GM19324 (cell line): Measurements from ENCODE around the gene MXI1.
A peak's percentile ranks its signal among the peaks of the same experiment; 100 is the strongest.
"Not testable (repeated sequence)": the region's sequence is repeated elsewhere in the genome, so short reads cannot be mapped to it uniquely, and the experiment has no call there.

ENCODE experiments used
- ATAC-seq: cut with Tn5 transposase; IDR thresholded peaks from one replicate; pipeline ENCODE4 v1.9.1; 2021; ENCODE audit warnings: mild to moderate bottlenecking, moderate library complexity; ENCODE audit not compliant: unreplicated experiment, low FRiP score

Gene MXI1

DNA sequence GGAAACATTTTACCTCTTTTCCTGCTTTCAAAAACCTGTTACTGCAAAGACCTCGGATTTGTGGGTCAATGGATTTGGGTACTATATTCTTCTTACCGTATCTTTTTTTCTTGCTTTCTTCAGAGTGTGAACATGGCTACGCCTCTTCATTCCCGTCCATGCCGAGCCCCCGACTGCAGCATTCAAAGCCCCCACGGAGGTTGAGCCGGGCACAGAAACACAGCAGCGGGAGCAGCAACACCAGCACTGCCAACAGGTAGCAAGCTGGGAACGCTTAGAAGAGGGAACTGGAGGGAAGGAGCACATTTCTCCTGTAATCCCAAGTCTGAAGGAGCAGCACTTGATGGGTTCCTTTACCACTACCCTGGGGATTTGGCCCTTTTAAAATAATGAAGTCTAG lies 20.7 kb downstream of the MXI1 start:
- no peak for ATAC-seq

DNA sequence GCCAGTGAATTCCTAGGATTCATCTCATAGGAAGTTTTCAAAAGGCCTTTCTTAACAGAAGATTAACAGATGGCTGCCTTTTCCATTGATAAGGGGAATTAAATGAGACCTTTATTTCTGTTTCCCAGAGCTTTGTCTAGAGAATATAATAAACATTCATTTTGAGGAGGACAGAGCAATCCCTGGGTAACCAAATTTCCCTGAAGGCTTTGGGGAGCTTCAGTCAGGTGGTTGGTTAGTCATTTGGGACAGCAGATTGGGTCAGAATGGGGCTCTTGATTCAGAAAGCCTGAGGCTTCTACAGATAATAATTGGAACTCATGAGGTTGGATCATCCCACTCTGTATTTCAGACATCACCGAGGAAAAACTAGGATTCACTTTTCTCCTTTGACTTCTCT lies 21.8 kb downstream of the MXI1 start:
- no peak for ATAC-seq

- no peak for ATAC-seq
These were observed 26.4 kb downstream of the MXI1 start for GRCh38 chr10:110233846-110234245.

- no peak for ATAC-seq
These were observed 30.6 kb downstream of the MXI1 start for GRCh38 chr10:110237894-110238480.

- ATAC-seq = no peak
These were observed 32.5 kb downstream of the MXI1 start for GRCh38 chr10:110239892-110240291.

DNA sequence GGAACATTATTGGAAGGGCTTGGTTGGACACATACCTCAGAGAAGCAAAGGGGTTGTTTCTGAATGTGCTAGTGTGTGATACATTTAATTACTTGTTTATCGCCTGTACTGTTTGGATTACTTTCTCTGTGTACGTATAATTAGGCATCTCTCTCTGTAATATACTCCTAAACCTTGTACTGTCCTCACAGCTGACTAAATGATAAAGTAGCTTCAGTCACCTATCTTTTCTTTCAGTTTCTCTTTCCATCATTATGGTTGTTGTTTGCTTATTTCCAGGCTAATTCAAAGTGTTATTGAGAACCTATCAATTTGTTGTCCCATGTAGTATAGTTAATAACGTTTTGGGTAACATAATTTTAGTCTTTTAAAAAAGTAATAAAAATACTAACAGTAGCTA lies 34.0 kb downstream of the MXI1 start:
- ATAC-seq = no peak

DNA sequence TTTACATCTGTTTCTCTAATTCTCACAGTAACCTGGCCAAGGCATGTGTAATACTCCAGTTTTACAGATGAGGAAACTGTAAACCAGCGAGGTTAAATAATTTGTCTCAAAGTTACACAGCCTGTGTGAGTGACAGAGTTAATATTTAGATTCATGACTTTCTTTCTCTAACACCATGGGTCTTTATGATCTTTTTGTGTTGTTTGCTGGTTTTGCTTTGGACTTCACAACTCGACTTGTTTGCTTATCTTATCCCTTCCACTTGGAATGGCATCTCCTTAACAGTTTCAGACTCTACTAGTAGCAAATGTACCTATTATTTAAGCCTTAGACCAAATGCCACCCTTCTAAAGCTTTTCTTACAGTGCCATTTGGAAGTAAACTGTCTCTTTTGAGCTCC lies 34.4 kb downstream of the MXI1 start:
- ATAC-seq = no peak

- no peak for ATAC-seq
These were observed 35.1 kb downstream of the MXI1 start for GRCh38 chr10:110242511-110242910.

DNA sequence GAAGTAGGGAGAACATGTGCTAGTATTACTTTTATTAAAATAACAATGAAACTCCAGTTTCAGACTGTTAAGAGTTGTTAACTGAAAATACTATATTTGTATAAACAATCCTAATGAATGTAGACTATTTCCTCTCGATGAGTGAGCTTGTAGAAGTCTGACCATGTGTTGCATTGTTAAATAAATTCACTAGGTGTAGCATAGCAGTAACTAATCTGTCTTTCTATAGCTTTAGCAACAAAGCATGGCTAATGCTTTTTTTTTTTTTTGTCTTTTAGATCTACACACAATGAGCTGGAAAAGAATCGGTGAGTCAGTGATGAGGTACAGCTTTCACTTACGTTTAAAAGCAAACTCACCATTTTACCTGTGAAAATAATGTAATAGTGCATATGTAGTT lies 37.1 kb downstream of the MXI1 start:
- no peak for ATAC-seq

- ATAC-seq = not testable (repeated sequence)
These were observed 40.4 kb downstream of the MXI1 start for GRCh38 chr10:110247833-110248232.

- peak; percentile 58 for ATAC-seq
These were observed 42.1 kb downstream of the MXI1 start for GRCh38 chr10:110249489-110249888.

GRCh38 chr10:110251392-110251791 lies 44.0 kb downstream of the MXI1 start:
- peak; percentile 67 for ATAC-seq

DNA sequence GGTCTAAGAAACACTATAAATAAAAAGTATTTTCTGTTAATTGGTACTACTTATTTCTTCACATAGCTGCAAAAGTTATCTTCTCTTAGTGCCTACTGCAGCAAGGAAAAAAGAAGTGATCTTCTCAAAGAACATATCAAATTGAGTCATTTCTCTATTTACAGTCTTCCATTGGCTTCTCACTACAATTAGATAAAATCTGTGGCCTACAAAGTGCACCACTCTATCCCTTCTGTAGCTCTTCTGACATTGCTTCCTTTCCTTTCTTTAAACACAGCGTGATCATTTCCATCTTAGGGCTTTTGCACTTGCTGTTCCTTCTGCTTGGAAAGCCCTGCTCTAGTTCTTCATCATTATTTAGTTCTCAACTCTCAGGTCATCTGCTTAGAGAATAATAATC lies 44.7 kb downstream of the MXI1 start:
- ATAC-seq = no peak

DNA sequence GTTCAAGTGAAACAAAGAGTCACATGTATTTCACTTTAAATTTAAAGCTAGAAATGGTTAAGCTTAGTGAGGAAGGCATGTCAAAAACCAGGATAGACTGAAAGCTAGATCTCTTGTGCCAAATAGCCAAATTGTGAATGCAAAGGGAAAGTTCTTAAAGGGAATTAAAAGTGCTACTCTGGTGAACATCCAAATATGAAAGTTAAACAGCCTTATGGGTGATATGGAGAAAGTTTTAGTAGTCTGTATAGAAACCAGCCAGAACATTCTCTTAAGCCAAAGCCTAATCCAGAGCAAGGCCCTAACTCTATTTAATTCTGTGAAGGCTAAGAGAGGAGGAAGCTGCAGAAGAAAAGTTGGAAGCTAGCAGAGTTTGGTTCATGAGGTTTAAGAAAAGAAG lies 47.1 kb downstream of the MXI1 start:
- ATAC-seq = no peak

GRCh38 chr10:110258542-110258941 lies 51.1 kb downstream of the MXI1 start:
- no peak for ATAC-seq

DNA sequence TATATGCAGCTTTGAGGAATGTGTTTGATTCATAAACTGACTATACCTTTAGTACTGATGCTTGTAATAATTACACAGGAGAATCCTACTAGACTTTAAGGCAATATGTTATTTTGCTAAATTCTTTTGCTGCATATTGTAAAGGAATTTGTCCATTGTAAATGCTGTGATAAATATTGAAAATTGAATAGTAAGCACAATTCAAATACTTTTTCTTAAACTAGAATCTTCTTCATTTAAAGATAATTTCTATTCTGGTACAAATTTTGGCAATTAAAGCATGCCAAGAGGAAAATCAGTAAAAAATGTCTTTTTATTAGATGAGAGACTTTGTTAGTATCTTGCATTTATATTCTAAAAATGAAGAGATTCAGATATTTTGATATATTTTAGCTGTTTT lies 51.9 kb downstream of the MXI1 start:
- ATAC-seq = no peak

GRCh38 chr10:110260746-110261477 lies 53.5 kb downstream of the MXI1 start:
- ATAC-seq = no peak

DNA sequence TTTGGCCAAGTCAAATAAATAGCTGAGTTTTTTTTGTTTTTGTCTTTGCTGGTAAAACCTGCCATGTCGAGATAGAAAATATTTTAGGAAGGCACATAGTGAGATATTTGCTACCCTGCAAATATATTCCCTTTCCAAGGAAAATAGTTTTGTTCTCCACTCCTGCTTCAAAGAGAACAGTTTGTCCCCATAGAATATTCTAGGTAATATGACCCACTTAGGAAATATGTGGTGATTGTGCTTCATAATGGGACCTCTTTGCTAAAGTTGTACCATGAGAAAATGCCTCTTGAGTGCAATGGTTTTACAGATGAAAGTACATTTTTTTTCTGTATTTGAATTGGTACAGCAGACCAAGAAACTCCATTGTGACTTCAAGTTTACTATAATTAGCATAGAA lies 55.8 kb downstream of the MXI1 start:
- ATAC-seq = no peak

- ATAC-seq = no peak
These were observed 58.3 kb downstream of the MXI1 start for GRCh38 chr10:110265573-110266193.

DNA sequence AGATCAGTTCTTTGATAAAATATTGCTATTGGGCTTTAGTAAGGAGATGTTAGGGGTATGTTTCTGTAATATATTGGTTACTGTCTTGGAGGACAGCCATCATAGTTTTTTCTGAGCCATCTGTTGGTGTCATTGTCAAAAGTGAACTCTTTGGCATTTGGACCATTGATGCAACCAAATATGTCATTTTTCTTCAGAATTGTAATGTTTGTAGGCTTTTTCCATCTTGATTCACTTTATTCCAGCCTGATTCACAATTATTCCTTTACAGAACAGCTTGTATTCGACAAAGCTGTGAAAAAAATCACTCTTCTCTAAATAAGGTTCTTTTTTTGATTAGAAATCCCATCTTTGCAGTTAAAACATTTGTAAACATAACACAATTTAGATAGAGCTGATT lies 59.9 kb downstream of the MXI1 start:
- no peak for ATAC-seq

DNA sequence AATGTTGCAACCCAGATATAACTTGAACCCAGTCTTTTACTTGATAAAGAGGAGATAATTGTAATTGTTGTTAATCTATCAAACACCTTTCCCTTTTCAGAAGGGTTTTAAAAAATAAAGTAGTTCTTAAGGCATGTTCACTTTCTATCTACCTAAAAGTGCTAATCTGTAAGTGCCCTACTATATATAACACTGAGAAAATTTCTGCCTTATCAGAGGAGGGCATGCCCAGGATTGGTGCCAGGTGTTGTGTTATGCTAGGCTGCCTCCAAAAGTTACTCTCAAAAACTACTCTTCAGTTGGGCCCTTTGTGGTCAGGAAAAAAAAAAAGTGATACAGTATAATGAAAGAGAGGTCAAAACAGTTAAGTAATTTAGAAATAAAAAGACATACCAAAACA lies 61.0 kb downstream of the MXI1 start:
- no peak for ATAC-seq

- no peak for ATAC-seq
These were observed 61.6 kb downstream of the MXI1 start for GRCh38 chr10:110268971-110269370.
